ENCODE measurements around the gene PDE2A. TPM values are rescaled to one million over a fixed set of nuclear protein-coding genes. Genes with fewer than 3 reads are reported as not detected.

Gene PDE2A
- total RNA-seq, 1 experiment from 2014 or later: 9.6 TPM

DNA sequence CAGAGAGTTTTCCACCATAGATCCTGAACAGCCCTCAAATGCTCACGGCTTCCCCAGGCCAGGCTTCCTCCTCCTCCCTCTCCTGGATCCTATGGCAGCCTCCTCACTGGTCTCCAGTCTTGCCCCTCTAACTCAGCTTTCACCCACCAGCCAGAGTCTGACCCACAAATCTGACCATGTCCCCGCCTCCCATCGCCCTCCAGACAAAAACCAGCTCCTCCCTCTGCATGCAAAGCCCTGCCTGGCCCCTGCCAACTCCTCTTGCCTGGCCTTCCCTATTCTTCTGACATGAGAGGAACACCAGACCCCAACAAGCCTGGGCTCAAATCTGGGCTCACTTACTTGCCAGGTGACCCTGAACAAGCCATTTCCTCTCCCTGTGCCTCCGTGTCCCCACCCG lies 32.4 kb upstream of the PDE2A start:
- Histone ChIP-seq H3K9me3 (ENCODE audit: insufficient read depth, low read depth) (no peaks in the 10 kb centered on the region), H3K36me3 (ENCODE audit: low read depth) (peaks cover 17% of the 10 kb centered on the region; the same call in 1 of the 2 replicates), H3K4me3 (no peak overlapping the region), H3K27ac (no peak overlapping the region), H4K20me1 (ENCODE audit: insufficient read depth) (peaks cover 20% of the 10 kb centered on the region), H3F3A (ENCODE audit: insufficient read depth, low read depth) (no peaks in the 10 kb centered on the region; the same call in 1 of the 2 replicates), H3K9me2 (ENCODE audit: insufficient read depth) (no peaks in the 10 kb centered on the region), H3K79me2 (ENCODE audit: low read depth) (no peaks in the 10 kb centered on the region), H3K4me1 (replicated peaks; ENCODE audit: insufficient read depth) (no peaks in the 10 kb centered on the region), H2AFZ (no peak overlapping the region), H3K27me3 (ENCODE audit: insufficient read depth, low read depth) (no peaks in the 10 kb centered on the region), H3K4me2 (no peak overlapping the region)
- intact Hi-C loops (cut with micrococcal nuclease; ENCODE audit: unreplicated experiment): no loop called here
- BruUV-seq (replicated peaks): no TSS peak
- ChIA-PET POLR2A (ENCODE audit: unreplicated experiment) (interaction anchor here (0.6 kb wide), 1 partner anchor 885 kb away, joined by 3 read pairs; no protein-coding TSS in a partner anchor), CTCF (interaction anchor here (0.6 kb wide), 1 partner anchor 98 kb away, joined by 7 read pairs; no protein-coding TSS in a partner anchor)
- no peak for DNase-seq
- TF ChIP-seq CTCF (conservative IDR thresholded peaks at IDR 0.05) (no peak), EZH2 (IDR thresholded peaks at IDR 0.05; ENCODE audit: low read depth) (no peak)

DNA sequence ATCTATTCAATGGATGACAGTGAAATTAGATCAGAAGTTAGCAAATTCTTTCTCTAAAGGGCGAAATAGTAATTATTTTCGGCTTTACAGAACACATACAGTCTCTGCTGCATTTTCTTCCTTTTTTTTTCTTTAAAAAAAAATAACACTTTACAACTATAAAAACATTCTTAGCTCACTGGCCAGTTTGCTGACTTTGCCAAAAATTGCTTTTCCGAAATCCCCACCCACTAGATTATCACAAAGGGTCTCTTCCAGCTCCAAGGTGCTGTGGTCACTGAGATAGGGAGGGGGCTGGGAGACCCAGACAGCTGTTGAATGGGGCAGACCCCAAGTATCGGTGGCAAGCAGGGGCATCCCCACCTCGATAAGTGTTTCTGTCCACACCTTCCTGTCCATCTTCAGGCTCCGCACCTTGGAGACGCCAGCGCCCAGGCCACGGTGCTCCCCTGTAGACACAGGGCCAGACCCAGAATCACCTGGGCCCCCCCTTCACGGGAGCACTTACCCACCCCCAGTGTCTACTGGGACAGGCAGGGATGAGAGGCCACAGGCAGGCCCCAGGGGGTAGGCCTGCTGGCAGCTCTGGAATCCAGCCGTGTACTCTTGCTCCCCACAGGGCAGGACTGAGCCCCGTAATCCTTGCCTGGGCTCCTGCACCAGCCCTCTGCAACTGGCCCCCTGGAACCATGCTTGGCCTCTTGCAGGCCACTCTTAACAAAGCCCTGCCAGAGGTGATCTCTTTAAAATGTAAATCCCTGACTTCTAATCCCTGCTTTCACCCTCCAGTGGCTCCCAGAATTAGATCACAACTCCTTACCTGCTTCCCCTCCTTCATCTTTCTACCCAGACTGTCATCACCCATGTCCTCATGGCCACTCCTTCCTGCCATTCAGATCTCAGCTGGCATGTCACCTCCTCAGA lies 31.5 kb upstream of the PDE2A start:
- H3K27me3 ChIP-seq (ENCODE audit: insufficient read depth, low read depth): no peaks in the 10 kb centered on the region
- H3K9me3 ChIP-seq (ENCODE audit: insufficient read depth, low read depth): no peaks in the 10 kb centered on the region
- H3K4me2 ChIP-seq: no peak overlapping the region
- no peaks in the 10 kb centered on the region for H3K4me1 ChIP-seq (replicated peaks; ENCODE audit: insufficient read depth)
- POLR2A ChIA-PET (ENCODE audit: unreplicated experiment): no interaction called here
- peaks cover 20% of the 10 kb centered on the region for H4K20me1 ChIP-seq (ENCODE audit: insufficient read depth)
- intact Hi-C loops (cut with micrococcal nuclease; ENCODE audit: unreplicated experiment): no loop called here
- CTCF ChIA-PET: interaction anchor here (0.6 kb wide), 1 partner anchor 98 kb away, joined by 7 read pairs; no protein-coding TSS in a partner anchor
- no peak for TF ChIP-seq CTCF (conservative IDR thresholded peaks at IDR 0.05)
- no peak for TF ChIP-seq EZH2 (IDR thresholded peaks at IDR 0.05; ENCODE audit: low read depth)
- H3K36me3 ChIP-seq (ENCODE audit: low read depth): peaks cover 25% of the 10 kb centered on the region; the same call in 1 of the 2 replicates
- H3K9me2 ChIP-seq (ENCODE audit: insufficient read depth): no peaks in the 10 kb centered on the region
- H2AFZ ChIP-seq: no peak overlapping the region
- BruUV-seq (replicated peaks): no TSS peak
- H3K79me2 ChIP-seq (ENCODE audit: low read depth): no peaks in the 10 kb centered on the region
- H3K4me3 ChIP-seq: no peak overlapping the region
- H3F3A ChIP-seq (ENCODE audit: insufficient read depth, low read depth): peaks cover 4% of the 10 kb centered on the region
- H3K27ac ChIP-seq: no peak overlapping the region
- no peak for DNase-seq

DNA sequence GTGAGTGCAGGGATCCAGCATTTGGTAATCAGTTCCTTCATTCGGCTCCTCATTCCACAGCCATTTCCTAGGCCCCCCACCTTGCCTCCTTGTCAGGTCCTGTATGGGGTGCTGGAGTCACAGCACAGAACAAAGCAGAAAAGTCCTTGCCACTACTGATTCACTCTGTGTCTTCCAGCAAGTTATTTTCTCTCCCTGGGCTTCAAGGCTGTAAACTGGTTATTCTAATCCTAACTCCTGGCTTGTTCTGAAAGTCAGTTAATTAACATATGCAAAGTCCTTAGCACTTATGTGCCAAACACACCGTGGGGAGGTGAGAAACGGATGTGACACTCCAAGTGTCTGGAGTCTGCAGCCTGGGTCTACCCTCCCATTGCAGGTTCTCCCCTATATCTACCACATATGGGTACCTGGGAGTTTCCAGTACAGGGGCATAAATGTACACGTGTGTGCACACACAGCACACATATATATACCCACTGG lies 30.6 kb upstream of the PDE2A start:
- Histone ChIP-seq H2AFZ (no peak overlapping the region), H3K27ac (no peak overlapping the region), H3K4me3 (no peak overlapping the region), H3K27me3 (ENCODE audit: insufficient read depth, low read depth) (no peaks in the 10 kb centered on the region), H3K79me2 (ENCODE audit: low read depth) (no peaks in the 10 kb centered on the region), H4K20me1 (ENCODE audit: insufficient read depth) (peaks cover 13% of the 10 kb centered on the region), H3K36me3 (ENCODE audit: low read depth) (peaks cover 25% of the 10 kb centered on the region; the same call in 1 of the 2 replicates), H3K9me2 (ENCODE audit: insufficient read depth) (no peaks in the 10 kb centered on the region), H3K9me3 (ENCODE audit: insufficient read depth, low read depth) (no peaks in the 10 kb centered on the region), H3K4me1 (replicated peaks; ENCODE audit: insufficient read depth) (no peaks in the 10 kb centered on the region), H3F3A (ENCODE audit: insufficient read depth, low read depth) (peaks cover 9% of the 10 kb centered on the region), H3K4me2 (no peak overlapping the region)
- BruUV-seq (replicated peaks): no TSS peak
- no peak for DNase-seq
- intact Hi-C loops (cut with micrococcal nuclease; ENCODE audit: unreplicated experiment): no loop called here
- ChIA-PET CTCF (interaction anchor here (0.6 kb wide), 1 partner anchor 472 kb away, joined by 5 read pairs; no protein-coding TSS in a partner anchor), POLR2A (ENCODE audit: unreplicated experiment) (no interaction called here)
- TF ChIP-seq EZH2 (IDR thresholded peaks at IDR 0.05; ENCODE audit: low read depth) (no peak), CTCF (conservative IDR thresholded peaks at IDR 0.05) (no peak)

Data from PC-9 (cell line).